ENCODE results near the gene GRK6.

The GRK6 gene

DNA sequence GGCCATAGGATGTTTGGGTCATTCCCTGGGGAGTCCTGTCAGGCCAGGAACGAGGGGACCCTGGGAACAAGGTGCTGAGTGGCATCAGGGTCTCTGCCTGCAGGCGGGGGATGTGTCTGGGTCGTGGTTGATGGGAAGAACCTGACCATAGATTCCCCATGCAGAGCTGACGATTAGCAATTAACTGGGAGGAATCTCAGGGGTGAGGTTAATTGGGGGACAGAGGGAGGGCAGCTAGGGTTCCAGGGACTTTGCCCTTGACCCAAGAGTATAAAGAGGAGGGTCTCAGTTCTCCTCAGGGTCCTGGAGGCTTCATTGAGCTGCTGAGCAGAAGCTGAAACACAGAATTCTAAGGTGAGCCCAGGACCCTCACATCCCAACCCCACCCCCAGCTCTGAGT is 42.3 kb upstream of the GRK6 start, which contains the start of gene SLC34A1:
Gene SLC34A1 (plus strand): TSS at position 301 of the 400 bp plus-strand sequence. CDS start 1,308 bp downstream, outside the sequence.
- TF ChIP-seq CTCF (conservative IDR thresholded peaks at IDR 0.05): no peak
- H3K27ac ChIP-seq: no peak within 1 kb of the TSS

DNA sequence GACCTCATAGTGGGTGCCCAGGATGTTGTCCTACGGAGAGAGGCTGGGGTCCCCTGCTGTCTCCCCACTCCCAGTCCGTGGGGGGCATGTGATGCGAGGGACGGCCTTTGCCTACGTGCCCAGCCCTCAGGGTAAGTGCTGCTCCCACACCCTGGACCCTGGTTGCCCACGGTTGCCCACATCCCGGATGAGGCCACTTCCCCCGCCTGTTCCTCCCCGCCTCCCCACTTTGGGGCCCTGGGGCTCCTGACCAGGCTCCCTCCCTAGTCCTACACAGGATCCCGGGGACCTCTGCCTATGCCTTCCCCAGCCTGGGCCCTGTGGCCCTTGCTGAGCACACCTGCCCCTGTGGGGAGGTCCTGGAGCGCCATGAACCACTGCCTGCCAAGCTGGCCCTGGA is 40.8 kb upstream of the GRK6 start:
- TF ChIP-seq CTCF (conservative IDR thresholded peaks at IDR 0.05): no peak
- H3K27ac ChIP-seq: no peak overlapping the region

DNA sequence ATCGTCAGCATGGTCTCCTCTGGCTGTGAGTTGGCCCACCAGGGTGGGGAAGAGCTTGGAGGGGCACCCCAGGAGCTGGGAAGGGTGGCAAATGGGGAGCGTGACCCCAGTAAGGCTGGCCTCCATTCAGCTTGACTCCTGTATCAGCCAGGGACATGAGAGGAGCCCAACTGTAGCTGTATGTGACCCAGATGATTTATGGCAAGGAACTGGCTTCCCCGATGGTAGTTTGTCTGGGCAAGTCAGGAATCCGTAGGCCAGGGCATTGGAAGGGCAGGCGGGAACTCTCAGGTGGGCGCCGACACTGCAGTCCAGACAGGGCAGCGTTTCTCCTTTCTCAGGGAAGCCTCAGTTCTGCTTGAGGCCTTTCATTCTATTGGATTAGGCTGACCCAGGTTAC is 39.9 kb upstream of the GRK6 start:
- H3K27ac ChIP-seq: no peak overlapping the region
- no peak for TF ChIP-seq CTCF (conservative IDR thresholded peaks at IDR 0.05)

- no peak for TF ChIP-seq CTCF (conservative IDR thresholded peaks at IDR 0.05)
Measured at GRCh38 chr5:177387405-177387804, 39.1 kb upstream of the GRK6 start.

DNA sequence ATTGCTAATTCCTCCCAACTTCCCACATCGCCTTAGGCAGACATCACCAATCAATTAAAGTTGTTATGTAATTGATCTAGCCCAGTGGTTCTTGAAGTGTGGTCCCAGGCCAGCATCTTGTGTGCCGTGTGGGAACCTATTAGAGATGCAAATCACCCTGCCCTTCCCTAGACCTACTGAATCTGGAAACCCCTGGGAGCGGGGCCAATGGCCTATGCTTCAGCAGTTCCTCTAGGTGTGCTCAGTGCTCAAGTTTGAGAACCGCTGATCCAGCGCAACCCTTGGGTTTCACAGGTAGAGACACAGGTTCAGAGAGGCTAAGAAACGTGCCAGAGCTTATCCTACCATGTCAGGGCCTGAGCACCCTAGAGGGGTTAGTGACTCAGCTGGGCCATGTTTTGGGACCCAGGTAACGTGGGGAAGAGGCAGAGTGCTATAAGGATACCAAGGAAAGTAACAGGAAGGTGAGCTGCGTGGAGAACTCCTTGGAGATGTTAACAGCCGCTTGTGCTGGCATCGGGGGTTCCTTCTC is 37.9 kb upstream of the GRK6 start:
- H3K27ac ChIP-seq: peak overlapping the region; percentile 52; the same call in 1 of the 2 replicates
- no peak for TF ChIP-seq CTCF (conservative IDR thresholded peaks at IDR 0.05)

More at GRCh38 chr5:177387405-177387804, 39.1 kb upstream of the GRK6 start:
- H3K27ac ChIP-seq: no peak overlapping the region

DNA sequence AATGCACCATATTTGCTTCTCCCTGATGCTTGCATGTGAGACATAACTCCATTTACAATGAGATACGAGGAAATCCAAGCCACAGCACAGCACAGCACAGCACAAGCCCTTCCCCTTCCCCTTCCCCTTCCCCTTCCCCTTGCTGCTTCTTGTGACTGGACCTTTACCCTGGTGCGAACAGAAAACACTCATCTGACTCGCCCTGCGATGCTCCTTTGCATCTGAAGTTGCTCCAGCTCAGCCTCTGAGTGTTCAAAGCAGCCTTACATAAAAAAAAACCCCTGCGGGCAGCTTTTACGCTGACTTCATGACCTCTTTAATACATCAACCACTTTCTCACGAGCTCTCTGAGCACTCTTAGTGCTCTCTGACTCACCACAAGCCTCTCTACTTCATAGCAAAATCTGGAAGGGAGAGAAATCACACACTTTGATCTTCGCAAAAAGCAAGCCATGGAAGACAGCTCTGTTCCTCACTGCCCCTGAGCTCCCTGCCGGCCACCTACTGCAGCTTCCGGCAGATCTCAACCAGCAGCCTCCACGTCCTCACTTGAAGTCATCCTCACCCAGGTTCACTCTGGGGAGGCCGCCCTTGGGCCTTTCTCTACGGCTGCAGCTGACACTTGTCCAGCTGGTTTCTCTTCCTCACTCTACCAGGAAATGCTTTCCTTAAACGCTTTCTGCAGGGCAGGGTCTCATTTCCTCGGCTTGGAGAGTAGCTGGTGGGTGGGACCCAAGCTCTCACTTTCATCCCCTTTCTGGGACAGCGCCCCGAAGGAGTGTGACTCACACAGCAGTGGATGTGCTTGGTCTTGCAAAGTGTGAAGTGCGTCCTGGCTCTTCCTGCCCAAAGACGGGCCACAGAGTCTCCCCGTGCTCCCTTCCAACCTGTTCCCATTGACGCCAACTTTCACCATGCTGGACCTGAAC is 37.0 kb upstream of the GRK6 start:
- TF ChIP-seq CTCF (conservative IDR thresholded peaks at IDR 0.05): no peak

More for the DNA sequence above, 37.0 kb upstream of the GRK6 start:
- H3K27ac ChIP-seq: peak overlapping the region; percentile 52
